ENCODE measurements around the gene GPR183. TPM values are rescaled to one million over a fixed set of nuclear protein-coding genes. Genes with fewer than 3 reads are reported as not detected.
"Not testable (repeated sequence)": the region's sequence is repeated elsewhere in the genome, so short reads cannot be mapped to it uniquely, and the experiment has no call there.

GPR183 gene
- total RNA-seq, 1 donor from 2014 or later = 0.40 TPM

GRCh38 chr13:99249606-99250005 lies 57.6 kb downstream of the GPR183 start:
- DNase-seq (ENCODE audit: low read depth in 2 of 2) = not testable (repeated sequence)

GRCh38 chr13:99249178-99249577 lies 58.0 kb downstream of the GPR183 start:
- DNase-seq (ENCODE audit: low read depth in 2 of 2) = not testable (repeated sequence)

GRCh38 chr13:99246100-99246499 lies 61.1 kb downstream of the GPR183 start:
- DNase-seq (ENCODE audit: low read depth in 2 of 2) = no peak

Other genes starting within 250 kb of the GPR183 start
- gene UBAC2, start 106.5 kb downstream of the GPR183 start, total RNA-seq = 26.8 and 31.3 TPM in 2 replicates
- not detected in 2 replicates for gene GPR18, start 49.0 kb downstream of the GPR183 start, total RNA-seq
- 87.0 and 116 TPM in 2 replicates for gene TM9SF2, start 194.1 kb upstream of the GPR183 start, total RNA-seq

Data from lung microvascular endothelial cell (primary cell).